Measurements from ENCODE around the gene NKD1. TPM values are rescaled to one million over a fixed set of nuclear protein-coding genes. Genes with fewer than 3 reads are reported as not detected.

Gene NKD1
- total RNA-seq, 1 donor from 2014 or later: 43.2 TPM

GRCh38 chr16:50692644-50692998 is 144.4 kb downstream of the NKD1 start:
- Mint-ChIP-seq H3K4me1 (ENCODE audit: unreplicated experiment) (peaks cover 14% of the 10 kb centered on the region), H3K4me3 (no peak overlapping the region), H3K9me3 (no peaks in the 10 kb centered on the region), H3K27ac (no peak overlapping the region), H3K27me3 (peaks cover 41% of the 10 kb centered on the region), H3K36me3 (no peaks in the 10 kb centered on the region)
- no peak for TF ChIP-seq CTCF (conservative IDR thresholded peaks at IDR 0.05)
- DNase-seq (ENCODE audit: extremely low spot score, unreplicated experiment): no peak

- no peak for TF ChIP-seq CTCF (conservative IDR thresholded peaks at IDR 0.05)
- H3K27ac Mint-ChIP-seq: no peak within 1 kb of the TSS
- peaks cover 41% of the 10 kb centered on the region for H3K27me3 Mint-ChIP-seq
- H3K9me3 Mint-ChIP-seq: no peaks in the 10 kb centered on the region
- DNase-seq (ENCODE audit: extremely low spot score, unreplicated experiment): no peak
- peak within 1 kb of the TSS; percentile 71 for H3K4me3 Mint-ChIP-seq
- H3K4me1 Mint-ChIP-seq (ENCODE audit: unreplicated experiment): peaks cover 19% of the 10 kb centered on the region
- H3K36me3 Mint-ChIP-seq: no peaks in the 10 kb centered on the region
Observed at GRCh38 chr16:50692999-50693781, 145.0 kb downstream of the NKD1 start, which contains the start of gene NOD2. TSS of gene NOD2 (plus strand) at chr16:50693606. CDS start at chr16:50699496, 5,890 bp downstream.

DNA sequence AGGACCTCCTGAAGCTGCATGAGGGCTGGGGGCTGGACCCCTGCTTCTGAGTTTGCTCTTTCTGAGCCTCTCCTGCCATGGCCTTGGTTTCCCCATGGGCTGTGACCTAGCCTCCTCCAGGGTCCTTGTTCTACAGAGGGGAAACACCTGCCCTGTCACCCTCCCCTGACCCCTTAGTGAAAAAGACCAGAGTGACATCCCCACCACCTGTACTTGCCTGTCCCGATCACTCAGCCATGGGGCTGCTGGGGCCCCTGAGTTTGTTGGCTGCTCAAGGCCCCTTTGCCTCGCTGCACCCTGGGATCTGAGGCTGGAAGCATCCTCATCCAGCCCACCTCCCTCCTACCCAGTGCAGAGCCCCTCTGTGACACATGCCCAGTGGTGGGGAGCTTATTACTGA is 146.0 kb downstream of the NKD1 start:
- Mint-ChIP-seq H3K27ac (no peak overlapping the region), H3K4me3 (peak overlapping the region; percentile 71), H3K36me3 (no peaks in the 10 kb centered on the region), H3K27me3 (peaks cover 41% of the 10 kb centered on the region), H3K4me1 (ENCODE audit: unreplicated experiment) (peaks cover 20% of the 10 kb centered on the region), H3K9me3 (no peaks in the 10 kb centered on the region)
- TF ChIP-seq CTCF (conservative IDR thresholded peaks at IDR 0.05): no peak
- no peak for DNase-seq (ENCODE audit: extremely low spot score, unreplicated experiment)

GRCh38 chr16:50695017-50696000 is 147.1 kb downstream of the NKD1 start:
- Mint-ChIP-seq H3K4me3 (no peak overlapping the region), H3K9me3 (no peaks in the 10 kb centered on the region), H3K27me3 (peaks cover 41% of the 10 kb centered on the region), H3K36me3 (no peaks in the 10 kb centered on the region), H3K27ac (no peak overlapping the region), H3K4me1 (ENCODE audit: unreplicated experiment) (peaks cover 20% of the 10 kb centered on the region)
- no peak for TF ChIP-seq CTCF (conservative IDR thresholded peaks at IDR 0.05)
- no peak for DNase-seq (ENCODE audit: extremely low spot score, unreplicated experiment)

GRCh38 chr16:50696126-50696525 is 147.9 kb downstream of the NKD1 start:
- Mint-ChIP-seq H3K27me3 (peaks cover 34% of the 10 kb centered on the region), H3K27ac (no peak overlapping the region), H3K4me3 (no peak overlapping the region), H3K9me3 (no peaks in the 10 kb centered on the region), H3K4me1 (ENCODE audit: unreplicated experiment) (peaks cover 20% of the 10 kb centered on the region), H3K36me3 (no peaks in the 10 kb centered on the region)
- DNase-seq (ENCODE audit: extremely low spot score, unreplicated experiment): no peak
- TF ChIP-seq CTCF (conservative IDR thresholded peaks at IDR 0.05): no peak

Measured in type B pancreatic cell (in vitro differentiated cells).